ENCODE data around the gene AMPD3. TPM values are rescaled to one million over a fixed set of nuclear protein-coding genes. Genes with fewer than 3 reads are reported as not detected.
A peak's percentile ranks its signal among the peaks of the same experiment; 100 is the strongest.

The AMPD3 gene
- total and polyA plus RNA-seq, 10 donors, result 9.3 to 54.7 (median 25.2) TPM

GRCh38 chr11:10543782-10544181 lies 88.7 kb downstream of the AMPD3 start:
- DNase-seq, result peak; percentile 80
- H3K27ac ChIP-seq, result peak overlapping the region in 2 of 8 donors; percentile 19 to 74

DNA sequence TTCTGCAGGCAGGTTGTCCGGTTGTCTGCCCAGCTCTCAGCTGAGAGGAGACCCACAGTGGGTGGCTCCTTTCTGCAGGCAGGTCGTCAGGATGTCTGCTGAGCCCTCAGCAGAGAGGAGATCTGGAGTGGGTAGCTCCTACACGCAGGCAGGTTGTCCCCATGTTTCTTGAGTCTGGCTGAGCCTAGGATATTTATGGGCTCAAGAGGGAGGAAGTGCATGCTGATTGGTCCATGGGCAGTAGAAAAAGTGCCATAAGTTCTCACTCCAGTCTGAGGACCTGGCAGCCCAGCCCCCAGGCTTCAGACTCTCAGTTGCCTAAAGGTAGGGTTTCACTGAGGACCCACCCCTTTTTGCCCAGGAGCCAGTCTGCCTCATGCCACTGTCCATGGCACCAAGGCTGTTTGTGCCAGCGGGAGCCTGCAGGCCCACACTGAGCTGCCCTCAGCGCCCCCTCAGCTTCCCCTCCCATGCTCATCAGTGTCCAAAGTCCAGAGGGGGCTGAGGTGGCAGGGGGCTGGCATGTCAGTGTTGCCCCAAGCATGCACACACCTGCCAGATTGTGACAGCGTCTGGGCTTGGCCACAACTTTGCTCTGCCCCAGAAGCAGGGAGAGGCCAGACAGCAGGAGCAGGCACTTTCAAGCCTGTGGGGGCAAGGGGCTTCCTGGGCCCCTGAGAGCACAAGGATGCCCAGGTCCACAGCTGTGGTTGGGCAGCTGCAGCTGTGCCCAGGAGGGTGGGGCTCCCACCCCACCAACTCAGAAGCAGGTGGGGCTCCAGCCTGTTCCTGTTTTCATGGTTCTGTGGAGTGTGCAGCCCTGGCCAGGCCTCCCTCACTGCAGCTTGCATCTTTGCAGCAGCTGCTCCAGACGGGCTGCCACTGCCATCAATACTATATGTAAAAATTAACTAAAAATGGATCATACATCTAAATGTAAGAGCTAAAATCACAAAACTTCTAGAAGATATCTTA lies 89.7 kb downstream of the AMPD3 start:
- 62 to 82% (median 73%) methylated on average over 6 to 7 of the region's 7 CpGs for whole genome bisulfite sequencing, 5 donors
- peaks cover 8 to 35% (median 26%) of the 10 kb centered on the region in 6 donors for H3K4me1 ChIP-seq
- intact Hi-C loops (cut with DNase I; ENCODE audit: low total_unique reads), result no loop called here
- H3K27me3 ChIP-seq (replicated peaks in 1 of 7), result no peaks in the 10 kb centered on the region
- H3K36me3 ChIP-seq, result no peaks in the 10 kb centered on the region
- no peak overlapping the region for H3K4me3 ChIP-seq
- peak; percentile 89 for DNase-seq
- H3K9me3 ChIP-seq, result peaks cover 0 to 13% (median 6%) of the 10 kb centered on the region in 8 donors
- TF ChIP-seq POLR2A (IDR thresholded peaks at IDR 0.05) (no peak), POLR2AphosphoS5 (IDR thresholded peaks at IDR 0.05) (peak; percentile 57 to 81 (median 78))
- peak overlapping the region in 6 of 8 donors; percentile 11 to 83 (median 69) for H3K27ac ChIP-seq

More at GRCh38 chr11:10543782-10544181, 88.7 kb downstream of the AMPD3 start:
- peaks cover 0 to 13% (median 6%) of the 10 kb centered on the region in 8 donors for H3K9me3 ChIP-seq
- intact Hi-C loops (cut with DNase I; ENCODE audit: low total_unique reads), result no loop called here
- peaks cover 10 to 45% (median 35%) of the 10 kb centered on the region in 6 donors for H3K4me1 ChIP-seq
- WGBS, 5 donors, result 95 to 98% (median 96%) methylated on average over 12 to 14 of the region's 14 CpGs
- TF ChIP-seq POLR2A (IDR thresholded peaks at IDR 0.05), result no peak
- no peak for TF ChIP-seq CTCF (IDR thresholded peaks at IDR 0.05 in 8 of 11, conservative IDR thresholded peaks at IDR 0.05 in 3 of 11)
- no peak for TF ChIP-seq POLR2AphosphoS5 (IDR thresholded peaks at IDR 0.05)
- no peak overlapping the region for H3K4me3 ChIP-seq
- no peaks in the 10 kb centered on the region for H3K27me3 ChIP-seq (replicated peaks in 1 of 7)
- H3K36me3 ChIP-seq, result no peaks in the 10 kb centered on the region

DNA sequence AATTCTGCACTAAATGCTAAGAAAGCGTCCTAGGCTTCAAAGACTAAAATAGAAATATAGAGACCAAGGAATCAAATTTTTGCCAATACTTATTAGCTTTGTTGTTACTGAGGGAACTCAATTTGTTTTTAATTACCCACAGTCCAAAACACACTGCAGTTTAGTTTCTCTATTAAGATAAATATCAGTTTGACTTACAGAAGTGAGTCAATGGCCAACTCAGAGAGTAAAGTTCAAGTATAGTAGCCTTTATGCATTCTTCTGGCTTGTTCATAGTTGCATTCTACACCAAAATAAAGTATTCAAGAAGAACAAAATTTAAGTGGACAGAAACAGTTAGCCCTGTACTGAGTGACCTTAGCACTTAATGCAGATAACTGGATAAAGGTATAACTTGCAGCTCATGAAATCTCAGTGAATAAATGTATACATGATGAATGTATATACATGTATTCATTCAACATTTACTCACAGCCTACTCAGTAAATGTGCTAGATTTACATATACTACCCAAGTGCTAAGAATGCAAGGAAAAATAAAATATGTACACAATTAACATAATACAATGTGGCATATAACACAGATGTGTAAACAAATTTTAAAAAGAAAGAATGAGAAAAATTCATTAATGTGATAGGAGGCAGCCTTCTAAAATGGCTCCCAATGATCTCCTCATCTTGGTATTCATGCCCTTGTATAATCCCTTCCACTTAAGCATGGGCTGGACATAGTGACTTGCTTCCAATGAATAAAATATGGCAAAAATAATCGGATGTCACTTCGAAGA lies 95.6 kb downstream of the AMPD3 start:
- WGBS, 5 donors, result 87 to 96% (median 92%) methylated on average over 3 of the region's 3 CpGs
- intact Hi-C loops (cut with DNase I; ENCODE audit: low total_unique reads), result no loop called here
- DNase-seq, result no peak
- Histone ChIP-seq H3K27ac (no peak overlapping the region), H3K27me3 (replicated peaks in 1 of 7) (no peaks in the 10 kb centered on the region), H3K4me1 (peaks cover 0 to 6% (median 2%) of the 10 kb centered on the region in 6 donors), H3K36me3 (no peaks in the 10 kb centered on the region), H3K9me3 (peaks cover 0 to 9% (median 1%) of the 10 kb centered on the region in 8 donors), H3K4me3 (no peak overlapping the region)
- no peak for TF ChIP-seq CTCF (IDR thresholded peaks at IDR 0.05 in 8 of 11, conservative IDR thresholded peaks at IDR 0.05 in 3 of 11)
- TF ChIP-seq POLR2AphosphoS5 (IDR thresholded peaks at IDR 0.05), result no peak
- TF ChIP-seq POLR2A (IDR thresholded peaks at IDR 0.05), result no peak

- intact Hi-C loops (cut with DNase I; ENCODE audit: low total_unique reads), result no loop called here
- WGBS, 5 donors, result 80 to 94% (median 91%) methylated on average over 4 of the region's 4 CpGs
- Histone ChIP-seq H3K36me3 (no peaks in the 10 kb centered on the region), H3K27me3 (replicated peaks in 1 of 7) (no peaks in the 10 kb centered on the region), H3K4me3 (no peak overlapping the region), H3K4me1 (peaks cover 0 to under 1% (median 0%) of the 10 kb centered on the region in 6 donors), H3K27ac (no peak overlapping the region), H3K9me3 (peaks cover 0 to 9% (median 1%) of the 10 kb centered on the region in 8 donors)
- no peak for DNase-seq
- no peak for TF ChIP-seq POLR2AphosphoS5 (IDR thresholded peaks at IDR 0.05)
- no peak for TF ChIP-seq POLR2A (IDR thresholded peaks at IDR 0.05)
- TF ChIP-seq CTCF (IDR thresholded peaks at IDR 0.05 in 8 of 11, conservative IDR thresholded peaks at IDR 0.05 in 3 of 11), result no peak
Observed at GRCh38 chr11:10551290-10551592, 96.2 kb downstream of the AMPD3 start.
